NCI-H2196 (cell line): Measurements from ENCODE around the gene PIP4K2A.

Experiments used
- DNase-seq: peaks from one replicate; lab custom pipeline; 2025; ENCODE audit not compliant: unreplicated experiment; lab: John Stamatoyannopoulos, UW

The PIP4K2A gene

GRCh38 chr10:22643116-22643515, 71.3 kb downstream of the PIP4K2A start:
- DNase-seq: no peak

- no peak for DNase-seq
These were observed 72.6 kb downstream of the PIP4K2A start for GRCh38 chr10:22641743-22642142.

- DNase-seq: no peak
These were observed 74.0 kb downstream of the PIP4K2A start for GRCh38 chr10:22640359-22640758.

GRCh38 chr10:22638863-22639262, 75.5 kb downstream of the PIP4K2A start:
- DNase-seq: no peak

- no peak for DNase-seq
These were observed 76.9 kb downstream of the PIP4K2A start for GRCh38 chr10:22637491-22637890.

GRCh38 chr10:22635650-22636049, 78.7 kb downstream of the PIP4K2A start:
- DNase-seq: no peak

- no peak for DNase-seq
These were observed 79.5 kb downstream of the PIP4K2A start for GRCh38 chr10:22634606-22635459.

GRCh38 chr10:22634093-22634492, 80.3 kb downstream of the PIP4K2A start:
- no peak for DNase-seq

- no peak for DNase-seq
These were observed 80.8 kb downstream of the PIP4K2A start for GRCh38 chr10:22633528-22633927.

- DNase-seq: no peak
These were observed 81.3 kb downstream of the PIP4K2A start for GRCh38 chr10:22633106-22633505.

GRCh38 chr10:22631646-22632278, 82.6 kb downstream of the PIP4K2A start:
- DNase-seq: no peak

- DNase-seq: no peak
These were observed 83.2 kb downstream of the PIP4K2A start for GRCh38 chr10:22631185-22631584.

- no peak for DNase-seq
These were observed 83.9 kb downstream of the PIP4K2A start for GRCh38 chr10:22630234-22631174.

GRCh38 chr10:22629852-22630233, 84.5 kb downstream of the PIP4K2A start:
- DNase-seq: no peak

GRCh38 chr10:22629126-22629525, 85.3 kb downstream of the PIP4K2A start:
- no peak for DNase-seq

- no peak for DNase-seq
These were observed 86.1 kb downstream of the PIP4K2A start for GRCh38 chr10:22628309-22628708.

GRCh38 chr10:22626784-22627183, 87.6 kb downstream of the PIP4K2A start:
- DNase-seq: no peak

- DNase-seq: no peak
These were observed 88.7 kb downstream of the PIP4K2A start for GRCh38 chr10:22625516-22626290.

- DNase-seq: no peak
These were observed 90.1 kb downstream of the PIP4K2A start for GRCh38 chr10:22624287-22624738.

GRCh38 chr10:22623633-22624253, 90.6 kb downstream of the PIP4K2A start:
- DNase-seq: no peak
